ENCODE measurements around the gene TAOK1.
A peak's percentile ranks its signal among the peaks of the same experiment; 100 is the strongest.

The TAOK1 gene

GRCh38 chr17:29369831-29370735 is 20.1 kb upstream of the TAOK1 start:
- DNase-seq (ENCODE audit: low spot score), result peak; percentile 73
- peak; percentile 75 for TF ChIP-seq CTCF (IDR thresholded peaks at IDR 0.05; ENCODE audit: extremely low read depth, insufficient read depth, missing control alignments)
- in situ Hi-C loops (cut with MboI; ENCODE audit: low pct_unique_long_range_greater_than_20kb, low sequenced_read_pairs, unreplicated experiment), result no loop called here

GRCh38 chr17:29376667-29377270 is 13.4 kb upstream of the TAOK1 start:
- DNase-seq (ENCODE audit: low spot score), result no peak
- in situ Hi-C loops (cut with MboI; ENCODE audit: low pct_unique_long_range_greater_than_20kb, low sequenced_read_pairs, unreplicated experiment), result no loop called here

GRCh38 chr17:29378500-29378899 is 11.7 kb upstream of the TAOK1 start:
- no peak for TF ChIP-seq CTCF (IDR thresholded peaks at IDR 0.05; ENCODE audit: extremely low read depth, insufficient read depth, missing control alignments)
- no peak for DNase-seq (ENCODE audit: low spot score)
- in situ Hi-C loops (cut with MboI; ENCODE audit: low pct_unique_long_range_greater_than_20kb, low sequenced_read_pairs, unreplicated experiment), result no loop called here

More at GRCh38 chr17:29376667-29377270, 13.4 kb upstream of the TAOK1 start:
- TF ChIP-seq CTCF (IDR thresholded peaks at IDR 0.05; ENCODE audit: extremely low read depth, insufficient read depth, missing control alignments), result no peak

GRCh38 chr17:29379084-29379991 is 10.8 kb upstream of the TAOK1 start:
- no peak for TF ChIP-seq CTCF (IDR thresholded peaks at IDR 0.05; ENCODE audit: extremely low read depth, insufficient read depth, missing control alignments)
- DNase-seq (ENCODE audit: low spot score), result no peak
- in situ Hi-C loops (cut with MboI; ENCODE audit: low pct_unique_long_range_greater_than_20kb, low sequenced_read_pairs, unreplicated experiment), result no loop called here

GRCh38 chr17:29383686-29384085 is 6.5 kb upstream of the TAOK1 start:
- in situ Hi-C loops (cut with MboI; ENCODE audit: low pct_unique_long_range_greater_than_20kb, low sequenced_read_pairs, unreplicated experiment), result no loop called here
- no peak for TF ChIP-seq CTCF (IDR thresholded peaks at IDR 0.05; ENCODE audit: extremely low read depth, insufficient read depth, missing control alignments)
- no peak for DNase-seq (ENCODE audit: low spot score)

GRCh38 chr17:29384901-29385300 is 5.3 kb upstream of the TAOK1 start:
- no peak for DNase-seq (ENCODE audit: low spot score)
- in situ Hi-C loops (cut with MboI; ENCODE audit: low pct_unique_long_range_greater_than_20kb, low sequenced_read_pairs, unreplicated experiment), result no loop called here
- no peak for TF ChIP-seq CTCF (IDR thresholded peaks at IDR 0.05; ENCODE audit: extremely low read depth, insufficient read depth, missing control alignments)

Data from GM13977 (cell line).